Stimulated activated CD8-positive, alpha-beta memory T cell treated with anti-CD3 and anti-CD28 coated beads, Interleukin-2, amount 100 ng/mL, for 48 hours (primary cell): ENCODE results near the gene GPR150.

ENCODE experiments used
- DNase-seq, 2 donors: peaks; one replicate each; pipeline ENCODE4 v3.0.0-alpha.2; 2020; ENCODE audit warnings: low read depth in 2 of 2

GPR150 gene

GRCh38 chr5:95649842-95650620 is 30.1 kb downstream of the GPR150 start:
- no peak for DNase-seq

GRCh38 chr5:95652849-95653248 is 33.0 kb downstream of the GPR150 start:
- DNase-seq = no peak

- DNase-seq = no peak
These were observed 34.3 kb downstream of the GPR150 start for GRCh38 chr5:95654196-95654595.

DNA sequence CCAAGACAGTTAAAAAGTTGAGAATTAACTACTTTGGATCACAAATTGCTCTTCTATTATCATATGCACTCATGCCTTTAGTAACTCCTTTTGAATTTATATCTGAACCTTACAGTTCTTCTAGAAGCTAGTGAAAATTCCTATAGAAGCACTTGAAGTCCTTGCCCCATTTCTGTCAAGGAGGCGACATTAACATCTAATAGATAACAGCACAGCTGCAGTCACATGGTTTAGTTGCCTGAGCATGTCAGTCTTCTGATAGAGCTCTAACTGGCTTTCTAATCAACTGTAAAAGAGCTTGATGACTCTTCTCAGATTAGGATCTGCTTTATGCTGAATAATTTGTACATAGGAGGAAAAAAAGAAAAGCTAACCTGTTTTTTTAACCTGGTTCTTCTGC is 35.7 kb downstream of the GPR150 start:
- DNase-seq = no peak

GRCh38 chr5:95660060-95660459 is 40.2 kb downstream of the GPR150 start:
- DNase-seq = no peak

GRCh38 chr5:95662946-95663345 is 43.1 kb downstream of the GPR150 start:
- no peak for DNase-seq

DNA sequence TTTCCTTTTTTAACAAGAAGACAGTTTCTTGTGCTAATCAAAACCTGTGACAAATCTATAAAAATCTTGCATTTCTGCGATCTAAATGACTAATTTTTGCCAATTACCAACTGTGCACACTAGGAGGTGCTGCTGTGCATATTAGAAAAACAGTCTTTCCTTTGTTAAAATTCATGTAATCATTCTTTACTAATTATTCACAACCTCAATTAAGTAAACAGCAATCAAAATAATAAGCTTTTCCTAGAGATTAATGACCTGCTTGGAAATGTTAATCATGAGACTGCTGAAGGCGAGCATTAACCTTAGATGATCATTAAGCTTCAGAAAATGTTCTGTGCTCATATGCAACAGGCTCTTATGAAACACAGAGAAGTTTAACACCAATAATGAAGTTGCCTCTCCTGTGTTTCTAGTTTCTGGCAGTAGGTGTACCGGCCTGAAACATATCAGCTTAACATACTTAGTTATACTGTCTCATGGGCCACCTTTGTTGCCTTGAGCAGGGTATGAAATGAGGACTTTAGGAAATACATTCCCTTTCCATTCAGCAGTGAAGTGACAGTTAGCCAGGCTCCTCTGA is 44.4 kb downstream of the GPR150 start:
- no peak for DNase-seq

DNA sequence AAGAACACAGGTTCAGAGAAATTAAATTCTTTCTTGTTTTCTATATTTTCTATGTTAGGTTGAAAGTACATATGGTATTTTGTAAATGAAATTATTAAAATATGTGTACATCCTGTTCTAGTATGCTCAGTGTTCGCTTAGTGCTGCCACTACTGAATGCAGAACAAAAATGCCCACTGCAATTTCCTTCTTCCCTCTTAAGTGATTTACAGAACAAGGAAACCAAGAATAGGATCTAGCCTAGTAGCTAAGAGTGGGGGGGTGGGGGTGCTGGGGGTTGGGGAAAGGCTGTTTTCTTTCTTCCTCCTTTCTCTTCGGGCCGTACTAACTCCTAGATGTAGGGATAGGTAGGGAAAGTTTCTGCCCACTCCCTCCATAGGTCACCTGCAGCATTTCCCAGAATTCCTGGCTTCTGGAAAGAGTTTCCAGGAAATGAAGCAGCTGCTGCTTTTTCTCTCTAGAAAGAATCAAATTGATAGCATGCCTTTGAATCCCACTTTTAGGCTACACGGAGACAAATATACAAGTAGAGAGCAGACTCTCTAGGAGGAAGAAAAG is 47.3 kb downstream of the GPR150 start:
- DNase-seq = no peak

- DNase-seq = no peak
These were observed 47.8 kb downstream of the GPR150 start for GRCh38 chr5:95667678-95668077.

DNA sequence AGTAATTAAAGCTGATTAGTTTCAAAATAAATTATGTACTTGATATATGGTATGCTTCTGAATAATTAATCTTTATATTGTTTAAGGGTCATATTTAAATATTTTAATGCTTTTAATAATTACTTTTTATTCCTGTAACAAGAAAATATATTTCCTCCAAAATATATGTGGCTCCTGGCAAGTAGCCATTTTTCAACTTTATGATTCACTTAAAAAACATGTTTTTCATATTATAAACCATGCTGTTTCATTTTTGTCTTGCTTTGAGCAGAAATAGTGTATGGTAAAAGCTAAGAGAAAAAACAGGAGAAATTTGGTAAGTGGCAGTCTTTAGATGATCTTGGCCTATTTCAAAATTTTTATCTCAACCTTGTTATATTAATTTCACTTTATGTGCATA is 48.3 kb downstream of the GPR150 start:
- DNase-seq = no peak

GRCh38 chr5:95668728-95669127 is 48.8 kb downstream of the GPR150 start:
- no peak for DNase-seq

GRCh38 chr5:95669540-95669939 is 49.7 kb downstream of the GPR150 start:
- DNase-seq = no peak

DNA sequence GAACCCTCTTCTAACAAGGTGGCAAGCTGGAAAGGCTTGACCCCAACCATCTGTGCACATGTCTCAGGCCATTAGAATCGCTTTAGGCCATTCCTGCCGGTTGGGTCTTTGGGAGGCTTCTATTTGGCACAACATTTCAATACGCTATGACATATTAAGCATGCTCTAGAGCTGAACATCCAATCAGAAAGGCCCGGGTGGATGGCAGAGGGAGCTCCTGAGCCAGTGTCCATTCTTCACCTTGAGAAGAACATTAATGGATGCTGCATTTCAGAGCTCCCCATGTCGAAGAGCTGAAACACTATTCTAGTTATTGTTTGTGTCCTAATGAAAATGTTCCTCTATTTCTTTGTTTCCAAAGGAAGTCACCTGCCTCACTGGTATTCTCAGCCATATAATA is 50.1 kb downstream of the GPR150 start:
- no peak for DNase-seq

- DNase-seq = no peak
These were observed 50.7 kb downstream of the GPR150 start for GRCh38 chr5:95670568-95670967.
